OCI-LY7 (cell line): ENCODE measurements around the gene CES4A. TPM values are rescaled to one million over a fixed set of nuclear protein-coding genes. Genes with fewer than 3 reads are reported as not detected.
"Not testable (repeated sequence)": the region's sequence is repeated elsewhere in the genome, so short reads cannot be mapped to it uniquely, and the experiment has no call there.

Experiments used
- BruUV-seq: library from RNA; stranded (reverse); fragments of 400-500 nt; replicated peaks from 2 replicates; lab custom pipeline; 2021; lab: Mats Ljungman, UMichigan
- CTCF ChIA-PET: fragments of 300-600 bp; sonication (Branson Sonifier 250); formaldehyde crosslinking; loops from one replicate; lab custom pipeline; 2022; ENCODE audit warnings: antibody characterized with exemption; ENCODE audit not compliant: unreplicated experiment; lab: Charles Lee
- POLR2A ChIA-PET: fragments of 300-600 bp; sonication (Branson Sonifier 250); formaldehyde crosslinking; loops from one replicate; lab custom pipeline; 2022; ENCODE audit warnings: antibody characterized with exemption; lab: Charles Lee
- DNase-seq: peaks from one replicate; pipeline ENCODE4 v3.0.0-alpha.2; 2015; ENCODE audit warnings: low spot score
- H2AFZ ChIP-seq: fragments of 200-600 bp; sonication (generic), shearing (Covaris generic); 2 replicates; pipeline ENCODE4 v1.6.1; 2014; ENCODE audit warnings: mild to moderate bottlenecking, antibody characterized with exemption, low read length, moderate library complexity
- H3K27ac ChIP-seq: fragments of 200-600 bp; sonication (generic); 2 replicates; pipeline ENCODE4 v1.5.1; 2014; ENCODE audit warnings: mixed run types, low read depth, mild to moderate bottlenecking, moderate library complexity, low read length, inconsistent platforms; ENCODE audit not compliant: poor library complexity, severe bottlenecking
- H3K36me3 ChIP-seq: fragments of 200-600 bp; sonication (generic); 2 replicates; pipeline ENCODE4 v1.6.1; 2014; ENCODE audit warnings: mild to moderate bottlenecking, antibody characterized with exemption, low read length, moderate library complexity, mixed read lengths; ENCODE audit not compliant: insufficient read depth
- H3K4me1 ChIP-seq: fragments of 200-600 bp; sonication (generic); 2 replicates; pipeline ENCODE4 v1.5.1; 2014; ENCODE audit warnings: mild to moderate bottlenecking, low read length; ENCODE audit not compliant: insufficient read depth, poor library complexity, severe bottlenecking
- H3K4me2 ChIP-seq: fragments of 200-600 bp; sonication (generic); 2 replicates; pipeline ENCODE4 v1.6.1; 2014; ENCODE audit warnings: mild to moderate bottlenecking, low read length
- H3K4me3 ChIP-seq: fragments of 200-600 bp; sonication (generic); 2 replicates; pipeline ENCODE4 v1.5.1; 2014; ENCODE audit warnings: mild to moderate bottlenecking, low read depth, low read length; ENCODE audit not compliant: poor library complexity, severe bottlenecking
- H3K79me2 ChIP-seq: fragments of 200-600 bp; sonication (generic); 2 replicates; pipeline ENCODE4 v1.6.1; 2016; ENCODE audit warnings: low read depth, mild to moderate bottlenecking, low read length, moderate library complexity, mixed read lengths; ENCODE audit not compliant: insufficient read depth
- H3K9me2 ChIP-seq: fragments of 200-600 bp; sonication (generic); 2 replicates; pipeline ENCODE4 v1.6.1; 2016; ENCODE audit warnings: mild to moderate bottlenecking, low read length, mixed read lengths; ENCODE audit not compliant: insufficient read depth
- H3K9me3 ChIP-seq: fragments of 200-600 bp; sonication (generic); 2 replicates; pipeline ENCODE4 v1.6.1; 2014; ENCODE audit warnings: mild to moderate bottlenecking, mixed run types, low read length, mixed read lengths
- H4K20me1 ChIP-seq: fragments of 200-600 bp; sonication (generic); 2 replicates; pipeline ENCODE4 v1.6.1; 2014; ENCODE audit warnings: mild to moderate bottlenecking, antibody characterized with exemption, low read length, moderate library complexity, mixed read lengths; ENCODE audit not compliant: insufficient read depth
- EZH2phosphoT487 ChIP-seq: fragments of 200-600 bp; sonication (generic); IDR thresholded peaks from 2 replicates; pipeline ENCODE4 v1.6.1; 2018; ENCODE audit warnings: low read depth, borderline replicate concordance, mild to moderate bottlenecking, mixed run types, antibody characterized with exemption, low read length, moderate library complexity, mixed read lengths
- intact Hi-C: fragments of 100-400 bp; cut with micrococcal nuclease; formaldehyde crosslinking; loops from one replicate; pipeline ENCODE4 v1.10.0; 2022; ENCODE audit not compliant: unreplicated experiment
- total RNA-seq, 2 experiments: library from RNA; depleted of rRNA in 1 of 2; stranded (reverse); fragments of >200 nt in 1 of 2; shearing (Covaris generic) in 1 of 2; gene quantifications; 2 replicates each; pipeline ENCODE4 v1.2.3, GENCODE V29; 2014 to 2022
- TF ChIP-seq, protein P1 (sequence below): fragments of 200-600 bp; sonication (generic); conservative IDR thresholded peaks from 2 replicates; pipeline ENCODE4 v1.5.1; 2014; ENCODE audit warnings: mild to moderate bottlenecking, antibody characterized with exemption, low read length, moderate library complexity, mixed read lengths

The CES4A gene
- total RNA-seq, 2 experiments from 2014 or later: 0.38 to 0.47 TPM

DNA sequence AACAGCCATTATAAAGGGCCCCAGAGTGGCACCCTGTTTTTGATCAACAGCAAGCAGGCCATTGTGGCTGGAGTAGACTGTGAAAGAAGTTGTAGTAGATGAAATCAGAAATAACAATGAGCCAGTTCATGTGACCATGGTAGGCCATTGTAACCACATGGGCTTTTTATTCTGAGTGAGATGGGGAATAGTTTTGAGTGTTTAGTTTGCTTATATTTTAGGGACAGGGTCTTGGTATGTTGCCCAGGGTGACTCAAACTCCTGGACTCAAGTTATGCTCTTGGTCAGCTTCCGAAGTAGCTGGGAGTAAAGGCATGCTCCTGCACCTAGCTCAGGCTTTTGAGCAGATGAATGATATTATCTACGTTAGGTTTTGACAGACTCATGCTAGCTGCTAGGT, 52.5 kb downstream of the CES4A start:
- Histone ChIP-seq H3K4me1 (no peaks in the 10 kb centered on the region), H3K36me3 (peaks cover 89% of the 10 kb centered on the region), H3K4me2 (no peak overlapping the region), H2AFZ (no peak overlapping the region), H3K79me2 (peaks cover 61% of the 10 kb centered on the region), H3K27ac (no peak overlapping the region), H3K9me3 (no peaks in the 10 kb centered on the region), H3K9me2 (no peaks in the 10 kb centered on the region), H4K20me1 (peaks cover 8% of the 10 kb centered on the region; the same call in 1 of the 2 replicates), H3K4me3 (no peak overlapping the region)
- no peak for DNase-seq
- intact Hi-C loops: no loop called here
- ChIA-PET CTCF (no interaction called here), POLR2A (interaction anchor here (2.0 kb wide), 1 partner anchor 10 kb away, joined by 10 read pairs; no protein-coding TSS in a partner anchor)
- BruUV-seq: no TSS peak
- no peak for TF ChIP-seq EZH2phosphoT487
- TF ChIP-seq, protein P1, sequence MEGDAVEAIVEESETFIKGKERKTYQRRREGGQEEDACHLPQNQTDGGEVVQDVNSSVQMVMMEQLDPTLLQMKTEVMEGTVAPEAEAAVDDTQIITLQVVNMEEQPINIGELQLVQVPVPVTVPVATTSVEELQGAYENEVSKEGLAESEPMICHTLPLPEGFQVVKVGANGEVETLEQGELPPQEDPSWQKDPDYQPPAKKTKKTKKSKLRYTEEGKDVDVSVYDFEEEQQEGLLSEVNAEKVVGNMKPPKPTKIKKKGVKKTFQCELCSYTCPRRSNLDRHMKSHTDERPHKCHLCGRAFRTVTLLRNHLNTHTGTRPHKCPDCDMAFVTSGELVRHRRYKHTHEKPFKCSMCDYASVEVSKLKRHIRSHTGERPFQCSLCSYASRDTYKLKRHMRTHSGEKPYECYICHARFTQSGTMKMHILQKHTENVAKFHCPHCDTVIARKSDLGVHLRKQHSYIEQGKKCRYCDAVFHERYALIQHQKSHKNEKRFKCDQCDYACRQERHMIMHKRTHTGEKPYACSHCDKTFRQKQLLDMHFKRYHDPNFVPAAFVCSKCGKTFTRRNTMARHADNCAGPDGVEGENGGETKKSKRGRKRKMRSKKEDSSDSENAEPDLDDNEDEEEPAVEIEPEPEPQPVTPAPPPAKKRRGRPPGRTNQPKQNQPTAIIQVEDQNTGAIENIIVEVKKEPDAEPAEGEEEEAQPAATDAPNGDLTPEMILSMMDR: no peak

DNA sequence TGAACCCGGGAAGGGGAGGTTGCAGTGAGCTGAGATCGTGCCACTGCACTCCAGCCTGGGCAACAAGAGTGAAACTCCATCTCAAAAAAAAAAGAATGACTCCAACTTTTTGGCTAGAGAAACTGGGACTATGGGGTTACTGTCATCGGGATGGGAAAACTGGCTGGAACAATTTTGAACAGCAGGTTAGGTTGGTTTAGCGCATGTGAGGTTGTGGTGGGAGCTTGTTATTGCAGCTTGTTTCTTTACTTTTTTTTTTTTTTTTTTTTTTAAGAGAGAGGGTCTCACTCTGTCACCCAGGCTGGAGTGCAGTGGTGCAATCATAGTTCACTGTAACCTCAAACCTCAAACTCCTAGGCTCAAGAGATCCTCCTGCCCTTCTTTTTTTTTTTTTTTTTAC, 53.1 kb downstream of the CES4A start:
- CTCF ChIA-PET, H4K20me1 ChIP-seq: not testable (repeated sequence)
- POLR2A ChIA-PET: interaction anchor here (0.5 to 0.7 kb wide), 5 partner anchors 10 to 220 kb away, joined by 3 to 4 read pairs (median 3); no protein-coding TSS in a partner anchor

DNA sequence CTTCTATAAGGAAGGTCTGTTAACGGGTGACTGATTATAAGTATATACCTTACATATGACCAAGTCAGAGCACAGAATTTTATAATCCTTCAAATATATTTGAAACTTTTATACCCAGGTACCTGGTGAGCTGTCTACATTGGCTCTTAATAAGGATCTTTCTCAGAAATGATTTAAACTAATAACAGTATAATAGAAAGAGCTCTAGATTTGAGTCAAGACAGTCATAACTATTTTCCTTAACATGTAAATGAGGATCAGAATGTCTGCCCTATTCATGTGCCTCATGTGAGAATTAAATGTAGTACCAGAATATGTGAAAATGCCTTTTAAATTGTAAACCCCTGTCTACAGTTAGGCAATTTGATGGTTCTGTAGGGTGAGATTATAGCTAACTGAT, 55.0 kb downstream of the CES4A start:
- TF ChIP-seq, protein P1: no peak
- no peak for TF ChIP-seq EZH2phosphoT487
- peaks cover 44% of the 10 kb centered on the region; the same call in 1 of the 2 replicates for H3K79me2 ChIP-seq
- no peak overlapping the region for H3K4me3 ChIP-seq
- H3K27ac ChIP-seq: no peak overlapping the region
- H4K20me1 ChIP-seq: peaks cover 12% of the 10 kb centered on the region; the same call in 1 of the 2 replicates
- no peaks in the 10 kb centered on the region for H3K4me1 ChIP-seq
- H3K9me3 ChIP-seq: no peaks in the 10 kb centered on the region
- H3K36me3 ChIP-seq: peaks cover 82% of the 10 kb centered on the region
- CTCF ChIA-PET: no interaction called here
- BruUV-seq: TSS peak; percentile 17
- H2AFZ ChIP-seq: no peak overlapping the region
- no peaks in the 10 kb centered on the region for H3K9me2 ChIP-seq
- H3K4me2 ChIP-seq: no peak overlapping the region
- DNase-seq: no peak
- POLR2A ChIA-PET: interaction anchor here (0.6 to 1.7 kb wide), 7 partner anchors 8 to 281 kb away, joined by 3 to 9 read pairs (median 3); no protein-coding TSS in a partner anchor
- intact Hi-C loops: no loop called here

More for the DNA sequence above, 53.1 kb downstream of the CES4A start:
- DNase-seq, H3K9me2 ChIP-seq, H3K4me2 ChIP-seq, H3K4me3 ChIP-seq, H3K4me1 ChIP-seq, H2AFZ ChIP-seq, intact Hi-C loops, H3K9me3 ChIP-seq, H3K27ac ChIP-seq, BruUV-seq: not testable (repeated sequence)
- Histone ChIP-seq H3K36me3 (peaks cover 87% of the 10 kb centered on the region), H3K79me2 (peaks cover 60% of the 10 kb centered on the region)
- TF ChIP-seq, protein P1: 0 out of 2 replicates have a peak, but pooled peaks have one; percentile 7
